GM15510 (cell line): ENCODE results near the gene AFAP1.

Source experiments
- POLR2A ChIP-seq: IDR thresholded peaks from 3 replicates; pipeline ENCODE4 v1.6.1; 2011; ENCODE audit warnings: borderline replicate concordance; ENCODE audit not compliant: insufficient read length; ENCODE audit errors: extremely low read depth

Gene AFAP1

GRCh38 chr4:7862561-7863192, 77.0 kb downstream of the AFAP1 start:
- no peak for TF ChIP-seq POLR2A

- TF ChIP-seq POLR2A, result no peak
Observed at GRCh38 chr4:7861440-7861881, 78.2 kb downstream of the AFAP1 start.

- TF ChIP-seq POLR2A, result no peak
Observed at GRCh38 chr4:7860600-7861163, 79.0 kb downstream of the AFAP1 start.

DNA sequence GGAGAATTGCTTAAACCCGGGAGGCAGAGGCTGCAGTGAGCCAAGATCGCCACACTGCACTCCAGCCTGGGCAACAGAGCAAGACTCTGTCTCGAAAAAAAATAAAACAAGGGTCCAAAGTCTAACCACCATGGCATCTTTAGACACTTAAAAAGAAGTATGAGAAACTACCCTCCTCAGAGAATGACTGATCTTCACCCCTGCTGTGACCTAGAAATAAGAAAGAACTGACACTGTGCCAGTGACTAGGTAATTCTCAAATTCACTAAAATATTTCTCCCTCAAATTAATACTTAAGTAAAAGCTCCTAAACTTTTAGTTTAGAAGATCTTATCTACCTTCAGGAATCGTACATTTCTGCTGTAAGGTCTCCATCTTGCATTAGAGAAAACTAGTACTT, 80.3 kb downstream of the AFAP1 start:
- no peak for TF ChIP-seq POLR2A

DNA sequence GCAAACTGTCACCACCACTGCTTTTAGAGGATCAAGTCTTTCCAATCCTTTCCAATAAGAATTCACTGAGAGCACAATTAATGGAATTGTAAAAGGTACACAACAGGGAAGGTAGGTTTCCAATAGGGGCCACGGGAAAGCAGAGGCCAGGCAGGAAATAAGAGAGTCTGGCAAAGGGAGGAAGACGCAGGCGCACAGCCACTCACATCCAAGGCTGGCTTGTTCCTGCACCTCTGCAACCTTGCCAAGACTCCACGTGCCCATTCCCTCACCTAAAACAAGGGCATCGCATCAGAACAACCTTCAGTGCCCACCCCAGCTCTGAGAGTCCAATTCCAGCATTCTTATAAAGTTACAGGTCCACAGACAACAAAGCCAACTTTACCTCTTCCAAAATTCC, 81.2 kb downstream of the AFAP1 start:
- TF ChIP-seq POLR2A, result no peak

DNA sequence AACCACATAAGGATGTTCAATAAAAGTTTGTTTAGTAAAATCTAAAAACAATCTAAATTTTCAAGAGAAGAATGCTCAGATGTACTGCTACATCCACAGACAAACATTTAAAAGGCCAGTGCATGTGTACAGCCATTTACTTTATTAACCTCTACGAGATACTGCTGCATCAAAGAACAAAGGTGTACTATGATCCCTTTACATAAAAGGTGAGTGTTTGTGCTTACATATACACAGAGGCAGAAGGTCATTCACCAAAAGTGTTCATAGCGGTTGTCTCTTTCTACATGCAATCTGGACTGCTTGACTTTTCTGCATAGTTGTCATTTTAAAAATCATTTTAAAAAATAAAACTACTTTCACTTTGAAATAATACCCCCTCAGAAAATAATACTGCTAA, 81.7 kb downstream of the AFAP1 start:
- no peak for TF ChIP-seq POLR2A

DNA sequence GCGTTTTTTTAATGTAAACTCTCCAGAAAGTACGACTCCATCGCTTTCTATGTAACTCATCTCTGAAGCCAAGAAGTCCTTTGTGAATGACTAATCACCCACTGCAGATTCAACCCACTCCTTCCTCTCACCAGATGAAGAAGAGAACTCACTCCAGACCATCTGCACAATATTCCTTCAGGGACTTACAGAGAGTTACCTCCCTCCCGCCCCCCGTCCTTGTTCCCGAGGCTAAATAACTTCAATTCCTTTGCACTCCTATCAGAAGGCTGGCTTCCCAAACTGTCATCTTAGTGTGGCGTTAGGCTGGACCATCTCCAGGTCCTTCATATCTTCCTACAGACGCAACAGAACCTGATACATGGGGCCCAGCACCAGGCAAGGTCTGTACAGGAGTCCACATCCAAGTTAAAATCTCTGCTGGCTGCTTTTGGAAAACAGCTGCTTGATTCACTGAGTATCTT, 82.4 kb downstream of the AFAP1 start:
- TF ChIP-seq POLR2A, result no peak

GRCh38 chr4:7855731-7856130, 83.9 kb downstream of the AFAP1 start:
- no peak for TF ChIP-seq POLR2A

DNA sequence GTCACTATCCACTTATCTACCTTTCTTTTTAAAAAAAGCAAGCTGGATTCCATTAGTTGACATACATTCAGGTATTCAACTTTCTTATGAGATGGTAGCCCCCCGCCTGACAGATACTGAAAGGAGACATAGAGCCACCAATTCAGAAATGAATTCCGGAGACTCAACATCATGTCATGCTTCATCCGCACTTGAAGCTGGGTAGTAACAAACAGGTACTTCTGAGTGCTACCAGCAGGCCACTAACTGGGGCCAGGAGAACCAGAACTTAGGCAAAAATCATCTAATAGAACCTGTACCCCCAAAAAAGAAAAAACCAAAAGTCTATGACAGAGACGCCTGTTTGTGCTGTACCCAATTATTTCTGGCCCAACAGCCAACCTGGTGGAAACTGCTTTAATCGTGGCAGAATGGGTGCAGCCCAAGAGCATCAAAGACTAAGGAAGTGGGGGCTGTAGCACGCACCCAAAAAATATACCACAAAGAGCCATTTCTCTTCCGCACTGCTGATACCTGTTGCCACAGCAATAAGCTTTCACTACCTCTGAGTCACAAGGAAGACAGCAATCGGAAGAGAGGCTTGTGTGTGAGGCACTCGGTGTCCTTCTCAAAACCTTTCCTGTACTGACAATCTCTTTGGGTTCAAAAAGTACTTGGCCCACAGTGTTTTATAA, 84.8 kb downstream of the AFAP1 start:
- no peak for TF ChIP-seq POLR2A

DNA sequence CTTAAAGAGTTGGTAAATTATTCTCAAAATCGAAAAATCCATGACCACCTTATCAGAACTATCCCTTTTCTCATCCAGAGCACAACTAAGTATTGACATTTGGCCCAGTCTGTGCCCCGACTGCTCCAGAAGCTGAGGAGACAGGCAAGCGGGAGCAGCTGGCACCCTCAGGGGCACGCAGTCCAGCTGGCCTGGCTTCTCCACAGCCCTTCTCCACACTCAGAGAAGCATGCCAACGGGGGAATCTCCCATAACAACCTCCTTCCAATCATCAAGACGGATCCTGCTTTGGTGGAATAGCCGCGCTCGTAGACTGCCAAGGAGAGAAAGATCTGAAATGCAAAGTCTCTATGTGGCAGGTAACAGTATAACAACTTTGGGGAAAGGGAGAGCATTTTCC, 85.4 kb downstream of the AFAP1 start:
- no peak for TF ChIP-seq POLR2A

DNA sequence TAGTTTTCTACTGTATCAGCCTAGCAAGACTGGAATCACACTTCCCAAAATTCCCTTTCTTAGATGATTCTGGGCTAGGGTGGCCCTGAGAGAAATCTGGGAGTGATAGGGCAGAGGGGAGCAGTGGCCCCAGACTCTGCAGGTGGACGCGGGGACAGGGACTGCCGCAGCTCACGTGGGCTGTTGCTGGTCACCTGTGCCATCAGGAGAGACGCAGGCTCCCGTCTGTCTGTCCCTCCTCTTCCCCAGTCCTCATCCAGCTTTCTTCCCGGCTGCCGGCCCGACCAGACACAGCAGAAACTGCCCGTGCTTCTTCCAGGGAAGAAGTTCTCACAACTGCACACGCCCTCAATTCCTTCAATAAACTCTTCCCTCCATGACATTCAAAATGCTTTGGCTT, 86.4 kb downstream of the AFAP1 start:
- no peak for TF ChIP-seq POLR2A

GRCh38 chr4:7852568-7853185, 87.0 kb downstream of the AFAP1 start:
- TF ChIP-seq POLR2A, result no peak

DNA sequence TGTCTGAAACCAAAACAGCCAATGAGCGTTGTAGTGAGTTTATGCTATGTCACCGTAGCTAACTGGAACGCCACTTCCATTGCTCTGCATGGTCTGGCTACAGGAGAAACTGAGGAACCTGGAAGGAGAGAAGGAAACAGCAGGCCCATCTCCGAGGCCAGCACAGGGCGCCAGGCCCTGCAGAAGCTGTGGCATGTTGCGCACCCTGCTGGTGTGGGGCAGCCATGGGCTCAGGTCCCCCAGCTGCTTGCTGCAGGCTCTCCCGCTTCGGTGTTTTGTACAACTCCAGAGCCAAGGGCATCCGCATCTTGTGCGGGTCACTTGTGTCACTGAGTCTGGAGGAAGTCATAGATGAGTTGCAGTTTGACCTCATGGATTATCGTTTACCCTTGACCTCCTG, 89.2 kb downstream of the AFAP1 start:
- no peak for TF ChIP-seq POLR2A

DNA sequence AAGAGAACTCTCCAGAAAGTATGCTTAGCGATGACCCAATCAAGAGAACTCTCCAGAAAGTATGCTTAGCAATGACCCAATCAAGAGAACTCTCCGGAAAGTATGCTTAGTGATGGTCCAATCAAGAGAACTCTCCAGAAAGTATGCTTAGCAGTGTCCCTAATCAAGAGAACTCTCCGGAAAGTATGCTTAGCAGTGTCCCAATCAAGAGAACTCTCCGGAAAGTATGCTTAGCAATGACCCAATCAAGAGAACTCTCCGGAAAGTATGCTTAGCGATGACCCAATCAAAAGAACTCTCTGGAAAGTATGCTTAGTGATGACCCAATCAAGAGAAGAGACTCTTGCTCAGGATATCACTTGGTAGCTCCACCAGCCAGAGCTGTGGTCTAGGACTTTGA, 92.5 kb downstream of the AFAP1 start:
- no peak for TF ChIP-seq POLR2A

DNA sequence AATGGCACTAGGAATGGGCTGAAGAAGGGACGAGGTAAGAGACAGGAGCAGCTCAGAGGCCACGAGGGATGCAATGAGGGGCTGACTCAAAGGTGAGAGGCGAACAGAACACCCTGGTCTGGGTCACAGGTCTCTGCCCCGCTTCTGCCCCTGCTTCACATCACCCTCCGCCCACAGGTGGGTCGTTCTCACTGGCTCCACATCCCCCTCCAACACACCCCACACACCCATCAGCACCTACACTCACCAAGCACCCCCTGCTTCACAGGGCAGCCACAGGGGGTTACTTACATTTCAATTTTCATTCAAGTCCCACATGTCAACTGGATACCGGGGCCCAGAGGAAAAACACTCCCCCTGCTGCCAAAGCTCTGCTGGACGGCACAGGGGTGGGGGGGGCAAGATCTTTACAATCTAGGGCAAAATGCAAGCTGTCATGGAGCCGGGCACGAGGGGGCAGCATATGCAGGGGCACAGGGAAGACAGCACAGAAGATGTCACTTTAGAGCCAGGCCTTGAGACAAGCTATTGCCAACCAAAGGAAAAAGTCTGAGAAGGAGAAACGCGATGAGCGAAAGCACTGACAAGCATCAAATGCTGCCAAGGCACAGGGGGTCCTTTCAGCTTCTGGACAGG, 94.0 kb downstream of the AFAP1 start:
- no peak for TF ChIP-seq POLR2A
